Suppressor macrophage (primary cell): Measurements from ENCODE around the gene DNAJC1.
"Not testable (repeated sequence)": the region's sequence is repeated elsewhere in the genome, so short reads cannot be mapped to it uniquely, and the experiment has no call there.

Experiments used
- DNase-seq, 4 experiments: peaks; one replicate each; pipeline ENCODE4 v3.0.0-alpha.2; 2020 to 2022
- total RNA-seq, 17 experiments: gene quantifications; one replicate each; lab custom pipeline; 2026; ENCODE audit warnings: mixed read lengths in 6 of 17, inconsistent platforms in 3 of 17; lab: John Stamatoyannopoulos, UW

The DNAJC1 gene, protein sequence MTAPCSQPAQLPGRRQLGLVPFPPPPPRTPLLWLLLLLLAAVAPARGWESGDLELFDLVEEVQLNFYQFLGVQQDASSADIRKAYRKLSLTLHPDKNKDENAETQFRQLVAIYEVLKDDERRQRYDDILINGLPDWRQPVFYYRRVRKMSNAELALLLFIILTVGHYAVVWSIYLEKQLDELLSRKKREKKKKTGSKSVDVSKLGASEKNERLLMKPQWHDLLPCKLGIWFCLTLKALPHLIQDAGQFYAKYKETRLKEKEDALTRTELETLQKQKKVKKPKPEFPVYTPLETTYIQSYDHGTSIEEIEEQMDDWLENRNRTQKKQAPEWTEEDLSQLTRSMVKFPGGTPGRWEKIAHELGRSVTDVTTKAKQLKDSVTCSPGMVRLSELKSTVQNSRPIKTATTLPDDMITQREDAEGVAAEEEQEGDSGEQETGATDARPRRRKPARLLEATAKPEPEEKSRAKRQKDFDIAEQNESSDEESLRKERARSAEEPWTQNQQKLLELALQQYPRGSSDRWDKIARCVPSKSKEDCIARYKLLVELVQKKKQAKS
- total RNA-seq: 30.7 to 57.5 (median 41.1) reads per million in 17 experiments

DNA sequence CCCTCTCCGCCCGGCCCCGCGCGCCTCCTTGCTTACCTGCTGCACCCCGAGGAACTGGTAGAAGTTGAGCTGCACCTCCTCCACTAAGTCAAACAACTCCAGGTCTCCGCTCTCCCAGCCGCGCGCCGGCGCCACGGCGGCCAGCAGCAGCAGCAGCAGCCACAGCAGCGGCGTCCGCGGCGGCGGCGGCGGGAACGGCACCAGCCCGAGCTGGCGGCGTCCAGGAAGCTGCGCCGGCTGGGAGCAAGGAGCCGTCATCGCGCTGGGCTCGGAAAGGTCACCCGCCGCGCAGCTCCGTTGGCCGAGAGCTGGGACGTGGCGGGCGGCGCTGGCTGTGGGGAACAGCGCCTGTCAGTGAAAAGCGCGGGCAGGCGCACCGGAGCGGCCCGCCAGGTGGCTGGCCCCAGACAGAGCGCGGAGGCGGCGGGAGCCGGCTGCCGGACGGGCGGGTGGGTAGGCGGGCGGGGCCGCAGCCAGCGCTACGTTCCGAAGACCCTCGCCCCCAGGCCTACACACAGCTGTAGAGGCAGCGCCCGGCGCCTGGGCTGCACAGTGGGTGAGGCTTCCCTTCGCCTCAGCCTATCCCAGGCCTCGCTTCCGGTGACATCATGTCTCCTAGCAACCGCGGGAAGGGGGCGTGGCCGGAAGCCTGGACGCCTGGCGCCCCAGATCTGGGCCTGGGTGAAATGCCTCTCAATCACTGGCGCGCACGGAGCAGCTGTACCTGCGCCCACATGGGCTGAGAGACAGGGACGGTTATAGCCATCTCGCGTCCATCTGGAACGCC is at the start of gene DNAJC1:
Gene DNAJC1 (minus strand): TSS at position 554 of the 787 bp plus-strand sequence. CDS start 296 bp downstream, at position 258.
- DNase-seq: peak; percentile 98

DNA sequence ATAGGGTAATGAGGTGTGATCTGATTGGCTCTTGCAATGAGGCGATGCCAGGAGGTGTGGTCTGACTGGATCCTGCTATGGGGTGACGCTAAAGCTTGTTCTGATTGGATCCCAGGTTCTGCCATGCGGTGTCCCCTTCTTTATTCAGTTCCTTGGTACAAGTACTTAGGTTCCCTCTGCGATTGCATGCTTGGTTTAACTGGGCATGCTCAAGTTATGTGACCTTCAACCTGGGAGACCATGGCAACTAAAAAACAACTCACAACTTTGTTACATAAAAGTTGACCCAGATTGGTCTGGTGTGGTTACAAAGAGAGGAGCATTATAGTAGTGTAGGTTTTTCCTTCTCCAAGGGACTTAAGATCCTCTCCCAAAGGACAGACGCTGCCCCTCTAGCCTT is 49.5 kb upstream of the DNAJC1 start:
- DNase-seq: no peak

DNA sequence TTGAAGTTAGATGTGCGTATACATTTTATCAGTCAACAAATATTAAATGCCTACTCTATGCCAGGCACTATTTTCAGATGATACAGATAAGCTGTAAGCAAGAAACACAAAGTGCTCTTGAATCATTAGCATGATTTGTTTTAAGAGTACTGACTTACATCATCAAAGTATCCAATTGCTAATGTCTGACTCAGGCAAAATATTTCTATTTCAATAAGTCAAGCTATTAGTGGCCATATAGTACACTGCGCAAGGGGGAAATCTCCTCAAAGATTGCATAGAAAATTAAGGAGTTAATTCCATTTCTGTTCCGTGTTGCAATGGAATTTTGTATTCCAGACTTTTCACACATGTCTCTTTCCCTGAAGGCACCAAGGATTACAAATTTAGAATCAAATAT is 46.1 kb upstream of the DNAJC1 start:
- DNase-seq: no peak

DNA sequence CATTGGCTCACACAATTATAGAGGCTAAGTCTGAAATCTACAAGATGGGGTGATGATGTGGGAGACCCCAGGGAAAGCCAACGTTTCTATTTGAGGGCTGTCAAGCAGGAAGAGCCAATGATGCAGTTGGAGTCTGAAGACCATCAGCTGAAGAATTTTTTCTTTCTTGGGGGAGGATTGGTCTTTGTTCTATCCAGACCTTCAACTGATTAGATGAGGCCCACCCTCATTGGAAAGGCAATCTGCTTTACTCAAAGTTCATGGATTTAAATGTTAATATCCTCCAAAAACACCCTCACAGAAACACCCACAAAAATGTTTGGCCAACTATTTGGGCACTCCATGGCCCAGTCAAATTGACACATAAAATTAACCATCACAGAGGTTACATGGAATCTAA is 44.3 kb upstream of the DNAJC1 start:
- DNase-seq: no peak

DNA sequence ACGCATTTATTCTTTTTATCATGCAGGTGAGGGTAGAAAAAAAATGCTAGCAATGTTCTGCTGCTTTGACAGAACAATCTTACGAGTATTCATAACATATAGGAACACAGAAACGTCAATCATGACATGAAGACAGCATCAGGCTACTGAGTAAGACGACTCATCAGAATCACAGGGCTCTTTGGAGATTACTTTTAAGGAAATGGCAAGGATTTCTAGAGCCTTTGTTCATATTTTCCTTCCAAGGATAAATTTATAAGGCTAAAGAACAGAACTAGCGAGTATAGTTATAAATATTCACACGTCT is 39.8 kb upstream of the DNAJC1 start:
- DNase-seq: no peak

DNA sequence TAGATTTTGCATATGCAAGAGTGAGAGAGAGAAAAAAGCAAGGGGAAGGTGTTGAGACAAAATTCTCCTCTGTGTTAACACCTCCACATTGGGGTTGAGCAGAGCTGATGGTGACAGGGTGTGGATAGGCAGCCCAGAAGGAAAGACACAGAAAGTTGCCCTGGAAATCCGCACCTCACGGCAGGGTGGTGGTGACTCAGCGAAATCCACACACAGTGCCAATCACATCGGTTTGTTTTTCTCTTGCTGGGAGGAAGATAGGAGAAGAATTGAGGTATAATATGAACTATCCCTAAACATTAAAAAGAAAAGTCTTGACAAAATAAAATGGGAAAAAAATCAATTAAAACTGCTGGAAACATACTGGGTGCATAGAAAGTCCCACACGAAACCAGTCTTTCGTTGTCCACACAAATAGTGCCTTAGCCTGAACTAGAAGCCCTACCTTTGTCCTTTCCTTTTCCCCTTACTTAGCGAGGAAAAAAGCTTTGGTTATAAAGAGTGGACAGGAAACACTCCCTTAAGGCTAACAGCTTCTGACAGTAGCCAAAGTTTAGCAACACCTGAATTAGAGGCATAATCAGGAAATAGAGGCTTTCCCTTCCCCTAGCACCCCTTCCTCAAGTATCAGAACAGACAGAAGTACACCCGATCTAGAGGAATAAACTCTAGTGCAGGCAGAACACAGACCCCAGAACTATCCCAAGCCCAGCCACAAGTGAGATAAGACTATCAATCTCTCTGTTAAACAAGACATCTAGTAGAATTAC is 39.2 kb upstream of the DNAJC1 start:
- peak in 1 of 4 experiments; percentile 3 for DNase-seq

DNA sequence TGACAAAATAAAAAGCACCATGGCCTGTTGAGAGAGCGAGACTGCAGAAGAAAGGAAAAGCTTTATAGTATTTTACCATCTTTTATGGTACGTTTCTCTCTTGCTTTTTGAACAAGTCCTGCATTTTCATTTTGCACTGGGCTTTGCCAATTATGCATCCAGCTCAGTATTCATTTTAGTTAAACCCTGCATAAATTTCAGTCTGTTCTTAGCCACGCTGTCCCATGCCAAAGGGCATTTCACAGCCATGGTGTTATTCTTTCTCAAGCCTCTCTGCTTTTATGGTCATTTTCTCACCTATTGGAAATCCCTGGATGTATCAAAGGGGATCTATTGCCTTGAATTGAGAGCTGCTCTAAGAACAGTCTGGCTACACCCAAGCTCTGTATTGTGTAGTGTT is 30.8 kb upstream of the DNAJC1 start:
- no peak for DNase-seq

DNA sequence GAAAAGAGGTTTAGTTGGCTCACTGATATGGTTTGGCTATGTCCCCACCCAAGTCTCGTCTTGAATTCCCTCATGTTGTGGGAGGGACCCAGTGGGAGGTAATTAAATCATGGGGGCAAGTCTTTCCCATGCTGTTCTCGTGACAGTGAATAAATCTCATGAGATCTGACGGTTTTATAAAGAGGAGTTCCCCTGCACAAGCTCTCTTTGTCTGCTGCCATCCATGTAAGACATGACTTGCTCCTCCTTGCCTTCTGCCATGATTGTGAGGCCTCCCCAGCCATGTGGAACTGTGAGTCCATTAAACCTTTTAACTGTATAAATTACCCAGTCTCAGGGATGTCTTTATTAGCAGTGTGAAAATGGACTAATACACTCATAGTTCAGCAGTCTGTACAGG is 28.7 kb upstream of the DNAJC1 start:
- not testable (repeated sequence) for DNase-seq

DNA sequence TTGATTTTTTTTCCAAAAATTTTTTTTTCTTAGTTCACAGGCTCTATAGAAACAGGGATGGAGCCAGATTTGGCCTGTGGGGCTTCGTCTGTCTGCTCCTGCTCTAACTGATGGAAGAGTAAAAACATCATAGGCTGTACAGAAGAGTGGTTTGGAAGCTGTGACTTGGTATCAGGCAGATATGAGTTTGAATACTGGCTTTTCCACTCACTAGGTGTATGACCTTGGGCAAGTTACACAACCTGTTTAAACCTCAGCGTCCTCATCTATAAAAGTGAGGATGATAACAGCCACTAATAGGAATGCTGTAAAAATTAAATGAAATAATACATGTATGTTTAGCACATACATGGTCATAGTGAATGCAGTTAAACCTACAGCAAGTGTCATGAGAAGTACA is 26.9 kb upstream of the DNAJC1 start:
- DNase-seq: no peak

DNA sequence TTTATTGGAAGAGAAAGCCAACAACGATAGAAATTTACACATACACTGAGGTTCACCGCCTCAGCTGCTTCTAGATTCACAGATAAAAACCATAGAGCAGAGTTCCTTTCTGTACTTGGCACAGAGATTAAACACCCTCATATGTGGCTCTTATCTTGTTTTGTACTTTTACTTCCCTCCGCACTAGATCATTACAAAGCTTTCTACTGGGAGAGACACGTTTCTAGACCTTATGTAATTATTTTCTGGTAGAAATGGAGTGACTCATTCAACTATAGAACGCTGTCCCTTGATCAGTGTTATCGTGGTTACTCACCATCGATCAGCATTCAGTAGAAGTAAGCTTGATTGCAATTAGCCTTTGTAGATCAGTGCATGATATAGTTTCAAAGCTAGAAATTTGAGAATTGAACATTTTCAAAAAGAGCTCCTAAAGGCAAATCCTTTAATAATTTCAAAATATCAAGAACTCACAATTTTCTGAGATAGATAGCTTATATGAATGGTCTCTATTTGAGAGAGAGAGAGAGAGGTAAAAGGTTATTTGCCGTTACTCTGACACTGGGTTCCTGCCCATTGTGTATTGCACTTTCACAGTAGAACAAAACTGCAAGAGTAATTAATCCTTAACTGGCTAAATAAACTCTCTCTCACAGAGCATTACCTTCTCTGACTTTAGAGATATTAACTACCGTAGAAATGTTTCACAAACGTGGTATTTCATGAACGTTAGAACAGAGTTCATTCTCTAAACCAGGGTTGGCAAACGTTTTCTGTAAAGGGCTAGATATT is 26.1 kb upstream of the DNAJC1 start:
- DNase-seq: no peak

DNA sequence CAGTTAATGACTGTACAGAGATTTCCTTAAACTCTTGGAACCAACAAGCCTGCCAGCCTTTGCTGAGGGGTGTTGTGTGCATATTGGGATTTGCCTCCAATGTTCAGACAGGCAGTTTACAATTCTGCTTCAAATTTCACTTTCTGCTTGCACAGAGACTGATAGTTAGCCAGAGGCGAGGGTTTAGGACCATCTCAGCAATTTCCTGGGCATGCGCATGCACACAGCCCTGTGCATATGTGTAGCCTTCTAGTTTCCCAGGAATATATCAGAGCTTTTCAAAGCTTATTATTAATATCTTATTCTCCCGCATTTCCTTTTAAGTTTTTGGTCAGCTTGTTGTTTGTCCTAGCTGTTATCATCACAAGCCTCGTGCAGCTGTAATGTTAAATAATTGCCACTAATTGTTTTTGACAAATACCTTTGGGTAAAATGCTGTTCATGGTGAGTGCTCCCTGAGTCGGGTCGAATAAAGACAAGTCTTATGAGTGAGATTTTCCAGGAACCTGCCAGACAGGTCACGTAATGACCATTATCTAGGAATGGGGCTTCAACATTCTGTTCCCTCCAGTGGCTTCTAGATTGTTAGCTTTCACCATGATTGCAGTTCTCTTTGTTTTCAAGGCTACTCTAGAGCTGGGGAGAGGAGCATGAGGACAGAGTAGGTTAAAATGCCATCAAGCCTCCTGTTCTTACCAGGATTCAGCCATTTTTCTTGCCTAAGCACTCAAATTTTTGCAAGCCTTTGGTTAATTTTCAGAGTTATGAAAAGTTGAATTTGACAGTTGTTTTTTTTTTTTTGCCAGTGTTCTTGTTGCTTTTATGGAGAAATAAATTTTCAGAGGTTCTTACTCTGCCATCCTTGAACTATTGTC is 24.1 kb upstream of the DNAJC1 start:
- DNase-seq: no peak

DNA sequence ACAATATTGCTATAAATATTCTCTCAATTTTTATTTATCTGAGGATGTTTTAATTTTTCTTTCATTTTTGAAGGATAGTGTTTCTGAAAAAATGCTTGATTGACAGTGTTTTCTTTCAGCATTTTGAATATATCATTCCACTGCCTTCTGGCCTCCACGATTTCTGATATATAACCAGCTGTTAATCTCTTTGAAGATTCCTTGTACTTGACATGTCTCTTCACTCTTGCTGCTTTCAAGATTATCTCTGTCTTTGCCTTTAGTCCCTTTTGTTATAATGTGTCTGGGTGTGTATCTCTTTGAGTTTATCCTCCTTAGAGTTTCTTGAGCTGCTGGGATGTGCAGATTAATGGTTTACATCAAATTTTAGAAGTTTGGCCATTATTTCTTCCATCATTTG is 22.8 kb upstream of the DNAJC1 start:
- DNase-seq: no peak

DNA sequence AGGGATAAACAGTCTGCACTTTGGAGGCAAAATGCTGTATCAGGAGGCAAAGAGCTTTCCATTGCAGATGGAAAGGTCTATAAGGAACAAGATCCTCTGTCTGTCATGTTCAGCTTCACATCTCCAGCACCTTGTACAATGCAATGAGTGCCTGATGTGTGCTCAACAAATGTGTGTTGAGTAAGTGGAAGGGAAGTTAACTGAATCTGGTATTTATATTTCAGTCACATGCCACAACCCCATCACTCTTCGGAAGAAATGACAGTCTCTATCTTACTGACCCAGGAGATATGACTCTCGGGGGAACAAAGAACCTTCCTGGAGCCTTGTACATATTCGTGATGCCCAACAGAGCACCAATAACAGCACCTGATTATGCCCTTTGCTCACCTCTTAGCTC is 20.0 kb upstream of the DNAJC1 start:
- DNase-seq: peak in 1 of 4 experiments; percentile 1

DNA sequence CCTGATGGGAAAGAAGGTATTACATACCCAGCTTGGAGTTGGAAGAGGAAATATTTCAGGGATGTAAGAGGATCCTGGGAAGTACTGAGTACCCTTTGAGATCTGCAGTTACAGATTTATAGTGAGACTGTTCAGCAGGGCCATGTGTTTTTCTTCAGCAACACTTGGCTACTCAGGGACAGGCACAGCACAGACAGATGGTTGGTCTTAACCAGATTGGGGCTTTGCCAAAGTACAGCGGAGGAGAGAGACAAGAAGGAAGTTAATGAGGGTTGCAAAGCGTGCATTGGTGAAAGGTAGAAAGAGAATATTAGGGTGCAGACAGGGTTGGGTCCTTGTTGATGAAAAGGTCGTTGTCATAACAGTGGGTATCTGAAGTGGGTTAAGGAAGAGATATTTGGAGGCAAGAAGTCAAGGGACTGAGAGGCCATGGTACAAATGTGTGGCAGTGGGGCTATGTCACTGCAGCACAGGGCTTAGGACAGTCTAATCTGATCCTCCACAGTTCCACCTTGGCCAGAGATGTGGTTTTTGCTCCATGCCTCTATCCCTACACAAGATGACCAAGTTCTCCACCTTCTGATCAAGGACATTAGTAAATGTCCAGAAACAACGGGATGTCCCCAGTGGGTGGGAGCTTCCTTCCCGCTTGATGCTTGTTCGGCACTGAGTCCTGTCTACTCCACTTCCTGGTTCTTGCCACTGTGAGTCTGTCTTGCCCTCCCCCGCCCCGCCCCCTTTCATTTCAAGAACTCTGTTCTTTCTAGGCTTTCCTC is 18.9 kb upstream of the DNAJC1 start:
- peak; percentile 42 to 68 (median 66) for DNase-seq

DNA sequence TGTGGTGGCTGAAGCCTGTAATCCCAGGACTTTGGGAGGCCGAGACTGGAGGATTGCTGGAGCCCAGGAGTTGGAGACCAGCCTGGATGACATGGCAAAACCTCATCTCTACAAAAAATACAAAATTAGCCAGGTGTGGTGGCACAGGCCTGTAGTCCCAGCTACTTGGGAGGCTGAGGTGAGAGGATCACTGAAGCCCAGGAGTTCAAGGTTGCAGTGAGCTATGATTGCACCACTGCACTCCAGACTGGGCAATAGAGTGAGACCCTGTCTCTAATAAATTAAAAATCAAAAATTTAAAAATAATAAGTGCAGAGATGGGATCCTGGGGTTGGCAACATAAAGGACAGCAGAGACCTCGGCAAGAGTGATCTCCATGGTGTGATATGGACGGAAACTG is 17.6 kb upstream of the DNAJC1 start:
- DNase-seq: not testable (repeated sequence)

DNA sequence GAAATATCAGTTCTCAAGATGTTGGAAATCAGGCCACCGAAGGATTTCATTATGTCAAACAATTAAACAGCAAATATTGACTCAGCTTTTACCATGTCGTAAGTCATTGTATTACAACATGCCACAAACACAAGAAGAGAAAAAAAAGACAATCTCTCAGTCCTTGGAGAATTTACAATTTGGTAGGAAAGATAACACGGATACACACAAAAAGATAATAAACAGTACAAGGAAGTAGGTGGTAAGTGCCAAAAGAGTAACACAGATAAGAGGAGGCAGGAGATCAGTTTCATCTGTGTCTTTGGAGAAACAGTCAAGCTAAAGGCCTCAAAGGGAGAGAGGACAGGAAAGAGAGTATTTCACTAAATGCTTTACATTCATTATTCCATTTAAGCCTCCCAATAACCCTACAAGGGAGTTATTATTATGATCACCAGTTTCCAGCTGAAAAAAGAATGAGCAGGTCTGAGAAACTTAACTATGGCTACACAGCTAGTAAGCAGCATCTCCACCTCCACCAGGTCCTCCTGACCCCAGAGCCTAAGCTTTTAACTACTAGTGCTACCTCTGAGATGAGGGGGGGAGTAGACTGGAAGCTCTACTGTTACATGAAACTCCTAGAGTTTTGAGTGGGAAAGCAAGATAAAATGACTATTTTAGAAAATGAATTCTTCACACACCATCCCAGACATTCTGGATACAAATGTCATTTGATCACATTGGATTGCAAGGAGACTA is 13.9 kb upstream of the DNAJC1 start:
- no peak for DNase-seq

DNA sequence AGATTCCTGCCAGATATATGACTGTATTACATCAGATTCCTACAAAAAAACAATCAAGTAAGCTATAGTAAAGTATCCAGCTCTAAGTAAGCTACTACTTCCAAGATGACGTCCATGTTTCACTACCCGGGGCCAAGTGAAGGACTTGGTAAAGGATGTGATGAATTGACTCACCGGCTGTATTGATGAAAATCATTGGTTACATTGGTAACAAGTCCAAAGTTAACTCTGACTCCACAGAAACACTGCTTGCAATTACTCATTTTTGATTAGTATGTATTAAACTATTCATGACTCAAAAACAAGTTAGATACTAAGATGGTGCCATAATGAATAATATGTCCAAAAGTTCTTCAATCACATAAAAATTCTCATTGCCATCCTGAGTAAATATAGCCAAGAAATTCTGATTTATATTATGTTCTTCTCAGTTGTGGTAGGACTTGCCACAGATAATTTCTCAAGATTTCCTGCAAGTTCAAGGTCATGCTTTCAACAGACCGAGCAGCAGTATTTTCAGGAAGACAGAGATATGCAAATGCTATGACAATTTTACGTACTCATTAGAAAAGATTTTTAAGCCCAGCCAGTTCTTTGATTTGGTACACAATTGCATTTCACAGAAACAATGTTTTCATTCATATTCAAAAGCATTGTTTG is 12.6 kb upstream of the DNAJC1 start:
- DNase-seq: peak in 1 of 4 experiments; percentile 7

DNA sequence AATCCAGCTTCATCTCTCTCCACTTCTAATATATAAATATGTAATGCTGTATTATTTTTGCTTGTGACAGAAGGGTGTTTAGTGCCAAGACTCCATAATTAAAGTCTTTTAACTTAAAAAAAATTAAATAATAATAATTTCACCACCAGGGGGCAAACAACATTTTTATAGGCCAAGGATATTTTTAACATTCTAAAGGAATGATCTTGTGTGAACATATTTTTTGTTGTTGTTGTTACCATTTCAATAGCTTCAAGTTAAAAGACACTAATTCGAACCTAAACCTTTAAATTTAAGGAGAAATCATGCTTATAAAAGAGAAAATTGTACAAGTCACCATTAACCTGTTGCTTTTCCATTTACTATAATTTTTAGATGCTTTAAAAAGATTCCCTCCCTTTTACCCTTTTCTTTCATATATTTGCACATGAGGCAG is 7.5 kb upstream of the DNAJC1 start:
- DNase-seq: peak in 3 of 4 experiments; percentile 6 to 76 (median 49)

DNA sequence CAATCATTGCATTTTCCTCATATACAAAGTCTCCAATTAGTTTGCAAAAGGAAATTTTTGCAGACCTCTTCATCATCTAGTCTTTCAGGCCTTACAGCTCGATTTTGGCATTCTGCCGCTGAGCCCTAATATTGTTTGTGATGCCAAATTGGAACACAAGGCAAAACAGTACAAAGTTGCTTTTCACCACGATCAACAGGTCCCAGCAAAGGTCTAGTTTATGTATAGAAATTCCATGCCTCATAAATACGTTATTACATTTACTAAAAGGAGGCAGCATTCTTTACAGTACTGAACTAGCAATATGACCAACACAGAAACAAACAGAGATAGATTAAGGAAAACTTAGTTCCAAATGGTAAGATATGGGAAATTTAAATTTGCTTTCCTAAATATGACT is 7.0 kb upstream of the DNAJC1 start:
- DNase-seq: no peak
